SU-DHL-6 (cell line): ENCODE measurements around the gene CORO7.

Source experiments
- CTCF ChIP-seq: fragments of 200-600 bp; sonication (generic); IDR thresholded peaks from one replicate; pipeline ENCODE4 v1.5.1; 2017; ENCODE audit warnings: antibody characterized with exemption, mild to moderate bottlenecking, low read length, moderate library complexity; ENCODE audit not compliant: insufficient read depth, poor library complexity, severe bottlenecking
- EZH2phosphoT487 ChIP-seq: fragments of 200-600 bp; sonication (generic), shearing (Covaris generic); conservative IDR thresholded peaks from 2 replicates; pipeline ENCODE4 v1.6.1; 2018; ENCODE audit warnings: mild to moderate bottlenecking, antibody characterized with exemption, low read length, moderate library complexity, mixed read lengths

DNA sequence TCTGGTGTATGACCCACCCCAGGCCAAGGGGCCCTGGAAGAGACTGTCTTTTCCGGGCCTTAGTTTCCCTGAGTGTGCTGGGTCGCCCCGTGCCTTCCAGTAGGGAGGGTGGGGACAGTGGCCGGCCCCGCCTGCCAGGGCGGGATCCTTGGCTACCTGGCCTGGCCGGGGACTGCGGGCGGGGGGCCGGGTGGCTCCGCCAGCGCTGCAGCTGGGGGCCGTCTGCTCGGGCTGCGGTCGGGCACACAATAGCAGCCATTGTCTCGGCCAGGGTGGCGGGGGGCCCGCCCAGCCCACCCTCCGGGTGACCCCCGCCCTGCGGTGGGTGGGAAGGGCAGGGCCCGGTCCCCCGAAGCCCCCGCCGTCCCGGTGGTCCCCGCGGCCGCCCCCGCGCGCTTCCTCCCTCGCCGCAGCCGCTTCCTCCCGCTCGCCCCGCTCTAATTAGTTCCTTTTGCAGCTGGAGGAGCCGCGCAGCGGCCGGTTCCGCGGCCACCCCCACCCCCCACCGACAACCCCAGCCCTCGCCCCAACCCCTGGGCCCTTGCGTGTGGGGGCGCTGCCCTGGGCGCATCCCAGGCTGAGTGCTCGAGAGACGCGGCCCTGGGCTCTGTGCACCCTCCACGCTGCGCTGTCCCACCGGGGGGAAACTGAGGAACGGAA is 88.9 kb downstream of the CORO7 start:
- TF ChIP-seq CTCF (no peak), EZH2phosphoT487 (no peak)
